ENCODE data around the gene ZNF747.

Gene ZNF747

DNA sequence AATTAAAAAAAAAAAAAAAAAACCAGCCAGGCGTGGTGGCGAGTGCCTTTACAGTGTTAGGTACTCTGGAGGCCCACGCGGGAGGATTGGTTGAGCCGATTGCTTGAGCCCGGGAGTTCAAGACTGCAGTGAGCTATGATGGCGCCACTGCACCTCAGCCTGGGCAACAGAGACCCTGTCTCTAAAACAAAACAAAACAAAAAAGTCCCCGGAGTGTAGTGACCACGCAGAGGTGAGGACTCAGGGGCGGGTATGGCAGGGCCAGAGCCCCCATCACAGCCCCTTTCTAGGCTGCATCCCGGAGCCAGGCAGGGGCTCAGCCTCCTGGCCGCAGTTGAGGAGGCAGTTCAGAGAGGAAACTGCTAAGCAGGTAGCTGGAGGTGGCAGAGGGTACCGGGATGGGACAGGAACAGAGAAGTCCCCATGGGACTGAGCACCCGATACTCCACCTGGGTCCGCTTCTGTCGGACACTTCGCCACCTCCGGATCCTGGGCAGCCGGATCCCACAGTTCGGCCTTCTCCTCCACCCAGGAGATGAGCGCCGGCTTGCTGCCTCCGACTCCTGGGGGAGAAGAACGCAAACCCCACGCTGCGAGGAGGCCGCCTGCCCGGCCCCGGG is 800 bp downstream of the ZNF747 start:
- Histone ChIP-seq H3K36me3 (ENCODE audit: control insufficient read depth in 1 of 2, insufficient read depth in 2 of 2, low read length in 2 of 2) (peaks cover 0 to 19% of the 10 kb centered on the region in 2 donors), H3K4me1 (ENCODE audit: control insufficient read depth in 1 of 2, insufficient read depth in 2 of 2, low read length in 2 of 2) (peaks cover 4 to 23% of the 10 kb centered on the region in 2 donors), H3K4me3 (ENCODE audit: low read depth in 1 of 2, low read length in 2 of 2) (peak overlapping the region; percentile 75 to 88), H3K27ac (ENCODE audit: low read depth, low read length) (peak overlapping the region; percentile 93), H3K9me3 (ENCODE audit: control insufficient read depth in 1 of 2, low read length in 2 of 2) (no peaks in the 10 kb centered on the region), H3K27me3 (ENCODE audit: control insufficient read depth in 1 of 2, insufficient read depth in 2 of 2, low read length in 2 of 2) (no peaks in the 10 kb centered on the region), H3K9ac (ENCODE audit: low read depth in 1 of 2, low read length in 2 of 2) (peak overlapping the region; percentile 79 to 94)

DNA sequence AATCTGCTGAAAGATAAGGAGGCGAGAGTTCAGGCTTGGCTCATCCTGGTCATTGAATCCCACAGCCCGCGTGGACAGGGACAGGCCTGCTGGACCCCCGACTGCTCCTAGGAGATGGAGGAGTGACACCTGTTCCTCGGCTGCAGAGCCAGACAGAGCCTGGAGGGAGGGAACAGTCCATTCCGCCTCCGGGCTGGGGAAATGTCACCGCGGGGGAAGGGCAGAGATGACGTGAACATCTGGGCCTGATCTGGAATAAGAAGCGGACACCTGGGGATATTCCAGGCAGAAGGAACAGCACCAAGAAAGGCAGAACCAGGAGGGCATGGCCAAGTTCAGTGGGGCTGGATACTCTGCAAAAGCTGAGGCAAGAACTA is 1.5 kb downstream of the ZNF747 start:
- Histone ChIP-seq H3K27me3 (ENCODE audit: control insufficient read depth in 1 of 2, insufficient read depth in 2 of 2, low read length in 2 of 2) (no peaks in the 10 kb centered on the region), H3K9me3 (ENCODE audit: control insufficient read depth in 1 of 2, low read length in 2 of 2) (no peaks in the 10 kb centered on the region), H3K4me3 (ENCODE audit: low read depth in 1 of 2, low read length in 2 of 2) (peak overlapping the region in 1 of 2 donors; percentile 88), H3K9ac (ENCODE audit: low read depth in 1 of 2, low read length in 2 of 2) (peak overlapping the region; percentile 12 to 63), H3K36me3 (ENCODE audit: control insufficient read depth in 1 of 2, insufficient read depth in 2 of 2, low read length in 2 of 2) (peaks cover 0 to 19% of the 10 kb centered on the region in 2 donors), H3K4me1 (ENCODE audit: control insufficient read depth in 1 of 2, insufficient read depth in 2 of 2, low read length in 2 of 2) (peaks cover 5 to 30% of the 10 kb centered on the region in 2 donors), H3K27ac (ENCODE audit: low read depth, low read length) (no peak overlapping the region)

DNA sequence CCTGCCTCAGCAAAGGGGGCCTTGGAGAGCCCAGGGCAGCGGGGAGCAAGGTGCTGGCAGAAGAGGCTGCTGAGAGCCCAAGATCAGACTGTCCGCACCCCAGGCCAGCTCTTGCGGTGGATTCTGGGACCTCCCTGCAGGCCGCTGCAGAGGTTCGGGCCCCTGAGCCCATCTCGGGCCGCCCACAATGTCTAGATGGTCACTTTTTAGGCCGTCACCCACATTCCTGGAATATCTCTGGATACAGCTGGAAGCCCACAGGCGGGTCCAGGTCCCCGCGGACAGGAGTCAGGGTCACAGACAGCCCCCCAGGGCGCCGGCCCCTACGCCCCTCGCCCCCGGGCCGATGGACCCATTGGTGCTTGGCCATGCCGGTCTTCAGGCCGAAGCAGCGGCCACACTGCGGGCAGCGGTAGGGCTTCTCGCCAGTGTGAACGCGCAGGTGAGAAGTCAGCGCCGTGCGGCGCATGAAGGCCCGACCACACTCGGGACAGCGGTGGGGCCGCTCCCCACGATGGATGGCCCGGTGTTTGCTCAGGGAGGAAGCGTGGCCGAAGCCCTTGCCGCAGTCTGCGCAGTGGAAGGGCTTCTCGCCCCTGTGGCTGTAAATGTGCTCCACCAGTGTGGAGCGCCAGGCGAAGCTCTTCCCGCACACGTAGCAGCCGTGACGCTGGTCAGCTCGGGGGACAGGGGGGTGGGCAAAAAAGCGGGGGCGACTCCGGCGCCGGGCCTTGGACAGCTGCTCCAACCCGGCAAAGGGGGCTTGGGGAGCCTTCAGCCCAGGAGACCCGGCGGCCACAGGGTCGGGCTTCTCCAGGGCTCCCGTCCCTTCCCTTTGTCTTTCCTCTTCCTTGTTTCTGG is 2.1 kb downstream of the ZNF747 start:
- no peak overlapping the region for H3K27ac ChIP-seq (ENCODE audit: low read depth, low read length)
- peaks cover 11 to 36% of the 10 kb centered on the region in 2 donors for H3K4me1 ChIP-seq (ENCODE audit: control insufficient read depth in 1 of 2, insufficient read depth in 2 of 2, low read length in 2 of 2)
- H3K36me3 ChIP-seq (ENCODE audit: control insufficient read depth in 1 of 2, insufficient read depth in 2 of 2, low read length in 2 of 2): peaks cover 0 to 19% of the 10 kb centered on the region in 2 donors
- H3K4me3 ChIP-seq (ENCODE audit: low read depth in 1 of 2, low read length in 2 of 2): peak overlapping the region in 1 of 2 donors; percentile 88
- no peaks in the 10 kb centered on the region for H3K27me3 ChIP-seq (ENCODE audit: control insufficient read depth in 1 of 2, insufficient read depth in 2 of 2, low read length in 2 of 2)
- H3K9ac ChIP-seq (ENCODE audit: low read depth in 1 of 2, low read length in 2 of 2): peak overlapping the region in 1 of 2 donors; percentile 12
- H3K9me3 ChIP-seq (ENCODE audit: control insufficient read depth in 1 of 2, low read length in 2 of 2): no peaks in the 10 kb centered on the region

DNA sequence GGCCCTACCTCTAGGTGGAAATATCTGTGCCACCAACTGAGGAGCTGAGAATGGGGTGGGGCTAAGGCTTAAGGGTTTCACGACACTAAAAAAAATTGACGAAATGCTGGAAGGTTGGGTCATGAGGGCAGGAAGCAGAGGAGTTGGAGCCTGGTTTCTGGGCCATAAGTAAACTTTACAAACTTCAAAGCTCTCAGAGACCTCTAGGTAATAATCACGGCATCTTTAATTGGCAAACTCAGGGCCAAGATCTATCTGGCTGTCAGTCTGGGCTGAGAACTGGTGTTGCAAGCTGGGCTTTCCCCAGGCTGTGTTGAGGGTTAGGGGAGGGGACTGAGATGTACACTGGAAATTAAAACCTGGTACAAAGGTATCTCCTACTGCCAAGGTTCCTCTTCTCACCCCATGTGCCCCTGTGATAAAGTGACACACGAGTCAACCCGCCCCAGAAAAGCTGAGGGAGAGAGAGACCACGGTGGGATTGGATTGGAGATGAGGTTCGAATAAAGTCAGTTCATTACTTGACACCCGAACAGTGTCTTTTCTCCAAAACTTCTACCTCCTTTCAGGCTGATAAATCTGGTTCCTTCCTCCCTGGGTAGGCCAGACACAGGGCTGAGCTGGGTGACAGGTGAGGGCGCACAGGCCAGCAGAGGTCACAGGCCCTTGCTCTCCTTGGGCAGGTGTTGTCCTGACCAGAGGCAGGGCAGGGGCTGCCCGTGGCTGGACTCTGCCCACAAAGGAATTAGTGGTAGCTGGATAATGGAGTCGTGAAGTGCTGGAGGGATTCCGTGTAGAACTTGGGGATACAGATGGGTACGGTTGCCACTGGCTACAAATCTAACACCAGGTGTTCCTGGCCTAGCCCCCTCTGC is 4.3 kb downstream of the ZNF747 start:
- Histone ChIP-seq H3K36me3 (ENCODE audit: control insufficient read depth in 1 of 2, insufficient read depth in 2 of 2, low read length in 2 of 2) (peaks cover 0 to 19% of the 10 kb centered on the region in 2 donors), H3K27ac (ENCODE audit: low read depth, low read length) (no peak overlapping the region), H3K9me3 (ENCODE audit: control insufficient read depth in 1 of 2, low read length in 2 of 2) (no peaks in the 10 kb centered on the region), H3K4me1 (ENCODE audit: control insufficient read depth in 1 of 2, insufficient read depth in 2 of 2, low read length in 2 of 2) (peaks cover 14 to 39% of the 10 kb centered on the region in 2 donors), H3K9ac (ENCODE audit: low read depth in 1 of 2, low read length in 2 of 2) (no peak overlapping the region), H3K27me3 (ENCODE audit: control insufficient read depth in 1 of 2, insufficient read depth in 2 of 2, low read length in 2 of 2) (no peaks in the 10 kb centered on the region), H3K4me3 (ENCODE audit: low read depth in 1 of 2, low read length in 2 of 2) (no peak overlapping the region)

DNA sequence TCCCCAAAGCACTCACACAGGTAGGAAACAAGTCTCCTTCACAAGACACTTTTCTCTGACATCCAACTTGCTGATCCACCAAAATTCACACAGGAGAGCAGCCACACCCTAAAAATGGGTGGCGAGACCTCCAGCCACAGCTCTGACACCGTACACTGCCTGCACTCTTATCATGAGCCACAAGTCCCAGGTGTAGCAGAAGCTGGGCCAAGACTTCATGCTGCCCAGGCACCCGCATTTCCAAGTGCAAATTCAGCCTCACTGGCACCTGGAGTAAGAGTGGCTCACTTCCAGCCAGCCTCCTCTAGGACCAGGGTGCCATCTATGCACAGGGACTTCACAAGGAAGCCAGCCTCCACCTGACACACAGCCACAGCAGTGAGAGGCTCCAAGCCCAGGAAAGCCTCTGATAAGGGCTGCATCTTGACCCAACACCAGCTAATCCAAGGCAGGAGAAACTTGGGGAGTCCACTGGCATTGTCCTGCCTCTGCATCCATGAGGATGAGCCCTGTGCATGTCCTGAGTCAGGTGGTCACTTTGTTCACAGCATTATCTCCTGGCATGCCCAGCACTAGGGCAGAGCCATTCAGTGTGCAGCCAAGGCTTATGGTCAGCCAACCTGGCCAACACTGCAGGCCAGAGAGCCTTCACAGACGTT is 5.7 kb downstream of the ZNF747 start:
- Histone ChIP-seq H3K9me3 (ENCODE audit: control insufficient read depth in 1 of 2, low read length in 2 of 2) (no peaks in the 10 kb centered on the region), H3K4me1 (ENCODE audit: control insufficient read depth in 1 of 2, insufficient read depth in 2 of 2, low read length in 2 of 2) (peaks cover 16 to 45% of the 10 kb centered on the region in 2 donors), H3K4me3 (ENCODE audit: low read depth in 1 of 2, low read length in 2 of 2) (no peak overlapping the region), H3K27me3 (ENCODE audit: control insufficient read depth in 1 of 2, insufficient read depth in 2 of 2, low read length in 2 of 2) (no peaks in the 10 kb centered on the region), H3K27ac (ENCODE audit: low read depth, low read length) (no peak overlapping the region), H3K36me3 (ENCODE audit: control insufficient read depth in 1 of 2, insufficient read depth in 2 of 2, low read length in 2 of 2) (peaks cover 0 to 26% of the 10 kb centered on the region in 2 donors), H3K9ac (ENCODE audit: low read depth in 1 of 2, low read length in 2 of 2) (peak overlapping the region in 1 of 2 donors; percentile 40)

DNA sequence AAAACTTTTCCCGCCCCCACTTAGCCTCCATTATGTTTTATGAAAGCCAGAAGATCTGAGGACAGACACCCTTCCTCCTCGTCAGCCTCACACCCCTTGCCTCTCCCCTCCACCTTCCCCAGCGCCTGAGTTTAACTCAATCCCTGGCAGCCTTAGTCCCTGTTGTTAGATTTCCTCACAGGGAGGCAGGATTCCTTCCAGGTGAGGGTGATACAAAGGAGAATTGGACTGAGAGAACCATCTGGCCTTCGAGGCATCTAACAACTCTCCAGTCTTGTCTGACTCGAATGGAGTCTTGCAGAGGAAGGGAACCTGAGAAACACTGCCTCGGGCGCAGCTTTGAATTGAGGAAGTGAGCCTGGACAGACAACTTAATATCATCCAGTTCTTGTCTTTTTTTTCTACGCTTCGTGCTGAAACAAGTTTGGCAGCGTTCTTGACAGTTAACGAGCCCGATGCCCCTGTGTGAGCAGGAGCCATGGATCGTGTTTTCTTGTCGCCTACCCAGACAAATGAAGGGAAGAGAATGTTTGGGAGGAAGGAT is 7.0 kb downstream of the ZNF747 start:
- Histone ChIP-seq H3K27ac (ENCODE audit: low read depth, low read length) (peak overlapping the region; percentile 73), H3K36me3 (ENCODE audit: control insufficient read depth in 1 of 2, insufficient read depth in 2 of 2, low read length in 2 of 2) (peaks cover 0 to 25% of the 10 kb centered on the region in 2 donors), H3K9ac (ENCODE audit: low read depth in 1 of 2, low read length in 2 of 2) (peak overlapping the region; percentile 58 to 60), H3K9me3 (ENCODE audit: control insufficient read depth in 1 of 2, low read length in 2 of 2) (no peaks in the 10 kb centered on the region), H3K4me1 (ENCODE audit: control insufficient read depth in 1 of 2, insufficient read depth in 2 of 2, low read length in 2 of 2) (peaks cover 16 to 38% of the 10 kb centered on the region in 2 donors), H3K4me3 (ENCODE audit: low read depth in 1 of 2, low read length in 2 of 2) (peak overlapping the region; percentile 62 to 73), H3K27me3 (ENCODE audit: control insufficient read depth in 1 of 2, insufficient read depth in 2 of 2, low read length in 2 of 2) (no peaks in the 10 kb centered on the region)

DNA sequence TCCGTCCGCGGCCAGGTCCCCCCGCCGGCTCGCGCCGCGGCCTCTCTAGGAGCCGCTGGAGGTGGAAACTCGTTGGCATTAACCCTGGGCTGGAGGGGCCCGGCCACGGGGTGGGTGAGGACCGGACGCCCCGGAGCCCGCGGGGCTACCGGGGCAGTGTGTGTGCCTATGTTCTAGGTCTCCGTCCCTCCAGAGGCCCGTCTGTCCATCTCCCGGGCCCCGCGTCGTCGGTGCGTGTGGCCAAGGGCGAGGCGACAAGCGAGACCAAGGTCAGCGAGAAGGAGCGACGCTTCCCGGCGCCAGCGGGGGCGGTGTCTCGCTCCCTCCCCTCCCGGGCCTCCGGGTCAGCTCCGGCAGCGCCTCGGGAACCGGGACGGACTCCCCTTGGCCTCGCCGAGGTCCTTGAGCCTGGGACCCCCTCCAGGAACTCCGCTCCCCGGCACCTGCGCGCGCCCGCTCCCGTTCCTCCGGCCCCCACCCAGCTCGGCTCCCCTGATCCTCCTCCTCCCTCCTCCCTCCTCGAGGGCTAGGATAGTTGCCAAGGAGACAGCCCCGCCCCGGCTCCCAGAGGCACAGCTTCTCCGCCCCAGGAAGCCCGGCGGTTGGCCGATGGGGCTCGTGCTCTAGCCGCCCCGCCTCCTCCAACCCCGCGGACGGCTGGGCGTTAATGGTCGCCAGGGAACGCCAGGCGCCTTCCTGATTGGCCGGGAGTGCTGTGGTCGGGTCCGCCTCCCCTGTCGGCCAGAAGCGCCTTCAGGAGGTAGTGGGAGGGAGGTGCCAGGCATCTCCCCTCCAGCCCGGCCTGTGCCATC is 7.6 kb downstream of the ZNF747 start:
- Histone ChIP-seq H3K9me3 (ENCODE audit: control insufficient read depth in 1 of 2, low read length in 2 of 2) (no peaks in the 10 kb centered on the region), H3K27ac (ENCODE audit: low read depth, low read length) (peak overlapping the region; percentile 98), H3K36me3 (ENCODE audit: control insufficient read depth in 1 of 2, insufficient read depth in 2 of 2, low read length in 2 of 2) (peaks cover 0 to 18% of the 10 kb centered on the region in 2 donors), H3K4me3 (ENCODE audit: low read depth in 1 of 2, low read length in 2 of 2) (peak overlapping the region; percentile 73 to 79), H3K4me1 (ENCODE audit: control insufficient read depth in 1 of 2, insufficient read depth in 2 of 2, low read length in 2 of 2) (peaks cover 22 to 44% of the 10 kb centered on the region in 2 donors), H3K27me3 (ENCODE audit: control insufficient read depth in 1 of 2, insufficient read depth in 2 of 2, low read length in 2 of 2) (no peaks in the 10 kb centered on the region), H3K9ac (ENCODE audit: low read depth in 1 of 2, low read length in 2 of 2) (peak overlapping the region; percentile 81 to 92)

DNA sequence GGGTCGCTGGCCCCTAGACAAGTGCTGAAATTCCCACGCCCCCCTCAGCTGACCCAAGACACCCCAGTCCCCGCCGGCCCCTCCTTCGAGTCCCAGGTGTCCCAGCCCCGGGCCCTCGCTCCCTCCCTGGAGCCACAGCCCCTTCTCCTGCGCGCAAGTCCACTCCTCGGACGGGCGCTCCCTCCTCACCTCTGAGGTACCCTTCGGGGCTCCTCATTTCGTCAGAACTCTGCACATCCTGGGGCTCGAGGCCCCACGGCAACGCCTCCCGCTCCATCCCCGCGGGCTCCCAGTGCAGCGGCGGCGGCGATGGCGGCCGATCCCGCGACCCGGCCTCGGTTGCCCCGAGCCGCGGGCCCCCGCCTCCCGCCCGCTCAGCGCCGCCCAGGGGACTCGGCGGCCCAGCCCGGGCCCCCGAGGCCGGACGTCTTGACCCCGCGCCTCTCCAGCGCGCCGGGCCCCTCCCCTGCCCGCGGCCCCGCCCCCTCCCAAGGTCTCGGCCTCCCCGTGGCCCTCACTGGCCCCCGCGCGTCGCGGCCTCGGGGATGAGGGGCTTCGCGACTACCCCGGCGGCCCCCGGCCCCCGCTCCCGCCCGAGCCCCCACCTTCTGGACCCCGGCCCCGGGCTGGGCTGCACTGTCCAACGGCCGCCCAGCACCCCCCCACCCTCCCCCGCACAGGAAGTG is 8.4 kb downstream of the ZNF747 start, which contains the start of gene ZNF768:
ZNF768 (minus strand) TSS at position 430 of the 686 bp plus-strand sequence; CDS start at position 277, 153 bp downstream.
- no peaks in the 10 kb centered on the region for H3K27me3 ChIP-seq (ENCODE audit: control insufficient read depth in 1 of 2, insufficient read depth in 2 of 2, low read length in 2 of 2)
- H3K9ac ChIP-seq (ENCODE audit: low read depth in 1 of 2, low read length in 2 of 2): peak within 1 kb of the TSS; percentile 81 to 92
- no peaks in the 10 kb centered on the region for H3K9me3 ChIP-seq (ENCODE audit: control insufficient read depth in 1 of 2, low read length in 2 of 2)
- peak within 1 kb of the TSS; percentile 98 for H3K27ac ChIP-seq (ENCODE audit: low read depth, low read length)
- peak within 1 kb of the TSS; percentile 77 to 79 for H3K4me3 ChIP-seq (ENCODE audit: low read depth in 1 of 2, low read length in 2 of 2)
- H3K4me1 ChIP-seq (ENCODE audit: control insufficient read depth in 1 of 2, insufficient read depth in 2 of 2, low read length in 2 of 2): peaks cover 29 to 51% of the 10 kb centered on the region in 2 donors
- H3K36me3 ChIP-seq (ENCODE audit: control insufficient read depth in 1 of 2, insufficient read depth in 2 of 2, low read length in 2 of 2): peaks cover 0 to 14% of the 10 kb centered on the region in 2 donors

Data from duodenal mucosa (tissue), 2 donors.